HCT116 (cell line): ENCODE results near the gene HS6ST3. TPM values are rescaled to one million over a fixed set of nuclear protein-coding genes. Genes with fewer than 3 reads are reported as not detected.

Experiments used
- ATAC-seq: fragments of 200-7000 bp; cut with Tn5 transposase; 2 replicates; pipeline ENCODE4 v1.9.1; 2020; ENCODE audit warnings: mild to moderate bottlenecking, moderate library complexity
- BruUV-seq: library from RNA; stranded (reverse); fragments of 400-500 nt; replicated peaks from 2 replicates; lab custom pipeline; 2021; lab: Mats Ljungman, UMichigan
- CTCF ChIA-PET: fragments of 300-600 bp; sonication (Branson Sonifier 250); formaldehyde crosslinking; loops from one replicate; lab custom pipeline; 2021; ENCODE audit warnings: antibody characterized with exemption; lab: Charles Lee
- POLR2A ChIA-PET: fragments of 300-600, 350-600 bp; sonication (Branson Sonifier 250); formaldehyde crosslinking; loops from one replicate; lab custom pipeline; 2021; ENCODE audit warnings: antibody characterized with exemption; lab: Charles Lee
- RAD21 ChIA-PET, 2 experiments: fragments of 300-600 bp; sonication (Branson Sonifier 250); formaldehyde crosslinking; loops; one replicate each; lab custom pipeline; 2023; ENCODE audit warnings: low total read pairs in 2 of 2; ENCODE audit not compliant: uncharacterized antibody in 2 of 2, unreplicated experiment in 2 of 2, low non-redundant PET in 1 of 2; lab: Charles Lee
- DNase-seq: peaks from one replicate; pipeline ENCODE4 v3.0.0-alpha.2; 2010; ENCODE audit warnings: low read depth, low spot score
- H2AFZ ChIP-seq: fragments of 200-600 bp; shearing (Covaris generic), sonication (generic); 2 replicates; pipeline ENCODE4 v1.6.1; 2017; ENCODE audit warnings: low read depth, mixed run types, mixed read lengths, antibody characterized with exemption, low read length; ENCODE audit not compliant: poor library complexity, severe bottlenecking
- H3K27ac ChIP-seq: 2 replicates; pipeline ENCODE4 v1.5.1; 2012; ENCODE audit warnings: low read depth, low read length
- H3K27me3 ChIP-seq: fragments of 200-600 bp; sonication (generic); 2 replicates; pipeline ENCODE4 v1.6.1; 2016; ENCODE audit warnings: mixed run types, low read length, mixed read lengths; ENCODE audit not compliant: insufficient read depth
- H3K36me3 ChIP-seq, 2 experiments: fragments of 200-500 bp in 1 of 2; fragments of 200-600 bp in 1 of 2; sonication (Bioruptor generic) in 1 of 2; sonication (generic) in 1 of 2; 2 replicates each; pipeline versions ENCODE4 v1.5.1 to v1.6.1; 2014 to 2016; ENCODE audit warnings: low read length in 2 of 2, inconsistent platforms in 1 of 2, mixed read lengths in 1 of 2, mixed run types in 1 of 2; ENCODE audit not compliant: insufficient read depth in 2 of 2, control insufficient read depth in 1 of 2
- H3K4me1 ChIP-seq, 2 experiments: fragments of 200-600 bp in 1 of 2; sonication (generic) in 1 of 2; 2 replicates each; pipeline versions ENCODE4 v1.5.1 to v1.6.1; 2012 to 2017; ENCODE audit warnings: low read length in 2 of 2, inconsistent platforms in 1 of 2, mild to moderate bottlenecking in 1 of 2, mixed read lengths in 1 of 2, mixed run types in 1 of 2, moderate library complexity in 1 of 2; ENCODE audit not compliant: insufficient read depth in 2 of 2, control insufficient read depth in 1 of 2
- H3K4me2 ChIP-seq: fragments of 200-600 bp; sonication (generic); 2 replicates; pipeline ENCODE4 v1.6.1; 2017; ENCODE audit warnings: mixed run types, low read length, mixed read lengths
- H3K4me3 ChIP-seq, 2 experiments: fragments of 200-600 bp in 1 of 2; sonication (generic) in 1 of 2; replicated peaks in 1 of 2; 2 replicates each; pipeline ENCODE4 v1.5.1; 2011 to 2016; ENCODE audit warnings: low read length in 2 of 2, control low read depth in 1 of 2, low read depth in 1 of 2, mild to moderate bottlenecking in 1 of 2, mixed read lengths in 1 of 2, mixed run types in 1 of 2
- H3K79me2 ChIP-seq: fragments of 200-600 bp; sonication (generic); 2 replicates; pipeline ENCODE4 v1.6.1; 2017; ENCODE audit warnings: mild to moderate bottlenecking, mixed run types, low read length, moderate library complexity, mixed read lengths; ENCODE audit not compliant: insufficient read depth
- H3K9ac ChIP-seq: fragments of 200-600 bp; sonication (generic); 2 replicates; pipeline ENCODE4 v1.6.1; 2016; ENCODE audit warnings: low read length, mixed read lengths
- H3K9me2 ChIP-seq: fragments of 200-600 bp; sonication (generic), shearing (Covaris generic); 2 replicates; pipeline ENCODE4 v1.6.1; 2017; ENCODE audit warnings: mixed run types, mild to moderate bottlenecking, moderate library complexity; ENCODE audit not compliant: insufficient read depth
- H3K9me3 ChIP-seq, 2 experiments: fragments of 200-500 bp in 1 of 2; fragments of 200-600 bp in 1 of 2; sonication (Bioruptor generic) in 1 of 2; sonication (generic) in 1 of 2; 2 replicates each; pipeline ENCODE4 v1.6.1; 2014 to 2017; ENCODE audit warnings: low read length in 2 of 2, mixed read lengths in 2 of 2, inconsistent platforms in 1 of 2, low read depth in 1 of 2, mild to moderate bottlenecking in 1 of 2, mixed run types in 1 of 2, moderate library complexity in 1 of 2; ENCODE audit not compliant: control insufficient read depth in 1 of 2, insufficient read depth in 1 of 2
- H4K20me1 ChIP-seq: fragments of 200-600 bp; sonication (generic), shearing (Covaris generic); 2 replicates; pipeline ENCODE4 v1.6.1; 2017; ENCODE audit warnings: mixed run types, mild to moderate bottlenecking, moderate library complexity; ENCODE audit not compliant: insufficient read depth
- CBX3 ChIP-seq: IDR thresholded peaks from 2 replicates; pipeline ENCODE4 v1.6.1; 2012; ENCODE audit warnings: low read depth
- CEBPB ChIP-seq: IDR thresholded peaks from 2 replicates; pipeline ENCODE4 v1.6.1; 2012; ENCODE audit warnings: low read depth
- EGR1 ChIP-seq: IDR thresholded peaks from 2 replicates; pipeline ENCODE4 v1.6.1; 2012; ENCODE audit warnings: low read depth
- EZH2 ChIP-seq: fragments of 200-600 bp; sonication (generic); IDR thresholded peaks from 2 replicates; pipeline ENCODE4 v1.6.1; 2017; ENCODE audit warnings: antibody characterized with exemption, mixed run types
- EZH2phosphoT487 ChIP-seq: fragments of 200-600 bp; IDR thresholded peaks from 2 replicates; pipeline ENCODE4 v1.6.1; 2018; ENCODE audit warnings: antibody characterized with exemption, borderline replicate concordance
- FOSL1 ChIP-seq: IDR thresholded peaks from 2 replicates; pipeline ENCODE4 v1.6.1; 2012; ENCODE audit warnings: low read depth
- JUND ChIP-seq: IDR thresholded peaks from 2 replicates; pipeline ENCODE4 v1.6.1; 2012
- POLR2A ChIP-seq: IDR thresholded peaks from 2 replicates; pipeline ENCODE4 v1.7.0; 2011; ENCODE audit warnings: borderline replicate concordance; ENCODE audit not compliant: insufficient read depth, insufficient read length; ENCODE audit errors: extremely low read depth
- POLR2AphosphoS5 ChIP-seq: IDR thresholded peaks from 2 replicates; pipeline ENCODE4 v1.6.1; 2011; ENCODE audit warnings: mild to moderate bottlenecking, low read depth, low read length, moderate library complexity
- RAD21 ChIP-seq: IDR thresholded peaks from 2 replicates; pipeline ENCODE4 v1.6.1; 2012; ENCODE audit warnings: low read depth, mild to moderate bottlenecking
- SIN3A ChIP-seq: IDR thresholded peaks from 2 replicates; pipeline ENCODE4 v1.6.1; 2012; ENCODE audit warnings: low read depth
- SP1 ChIP-seq: IDR thresholded peaks from 2 replicates; pipeline ENCODE4 v1.6.1; 2012; ENCODE audit warnings: low read depth
- SRF ChIP-seq: IDR thresholded peaks from 2 replicates; pipeline ENCODE4 v1.6.1; 2012; ENCODE audit warnings: low read depth
- TCF7L2 ChIP-seq: IDR thresholded peaks from 2 replicates; pipeline ENCODE4 v1.7.0; 2011; ENCODE audit warnings: borderline replicate concordance, inconsistent platforms; ENCODE audit not compliant: insufficient read depth, insufficient read length; ENCODE audit errors: extremely low read depth
- YY1 ChIP-seq: IDR thresholded peaks from 2 replicates; pipeline ENCODE4 v1.6.1; 2011; ENCODE audit warnings: low read length, low read depth, moderate library complexity, mild to moderate bottlenecking; ENCODE audit not compliant: insufficient replicate concordance; ENCODE audit errors: extremely low read depth
- ZFX ChIP-seq: fragments of 450-650 bp; IDR thresholded peaks from 2 replicates; pipeline ENCODE4 v1.6.1; 2017
- intact Hi-C: fragments of 100-400 bp; cut with micrococcal nuclease; formaldehyde crosslinking; loops from 2 replicates; pipeline ENCODE4 v1.10.0; 2022
- total RNA-seq: library from RNA; stranded (reverse); gene quantifications from one replicate; pipeline ENCODE4 v1.2.1, GENCODE V29; 2021; ENCODE audit not compliant: unreplicated experiment
- TF ChIP-seq, protein P1 (sequence below): IDR thresholded peaks from 2 replicates; pipeline ENCODE4 v1.6.1; 2012; ENCODE audit warnings: low read depth
- TF ChIP-seq, protein P2 (sequence below): IDR thresholded peaks from 2 replicates; pipeline ENCODE4 v1.6.1; 2012
- TF ChIP-seq, protein P3 (sequence below), 3 experiments: fragments of 200-600 bp in 1 of 3; sonication (generic) in 1 of 3; IDR thresholded peaks in 2 of 3; conservative IDR thresholded peaks in 1 of 3; 2 replicates each; pipeline ENCODE4 v1.5.1; 2012 to 2017; ENCODE audit warnings: low read depth in 2 of 3, low read length in 2 of 3, antibody characterized with exemption in 1 of 3, borderline replicate concordance in 1 of 3, control low read depth in 1 of 3, mild to moderate bottlenecking in 1 of 3, mixed read lengths in 1 of 3, mixed run types in 1 of 3, moderate library complexity in 1 of 3; ENCODE audit not compliant: insufficient read depth in 1 of 3
- TF ChIP-seq, protein P4 (sequence below): IDR thresholded peaks from 2 replicates; pipeline ENCODE4 v1.6.1; 2012

The HS6ST3 gene
- total RNA-seq, 1 experiment from 2014 or later = 0.10 TPM

DNA sequence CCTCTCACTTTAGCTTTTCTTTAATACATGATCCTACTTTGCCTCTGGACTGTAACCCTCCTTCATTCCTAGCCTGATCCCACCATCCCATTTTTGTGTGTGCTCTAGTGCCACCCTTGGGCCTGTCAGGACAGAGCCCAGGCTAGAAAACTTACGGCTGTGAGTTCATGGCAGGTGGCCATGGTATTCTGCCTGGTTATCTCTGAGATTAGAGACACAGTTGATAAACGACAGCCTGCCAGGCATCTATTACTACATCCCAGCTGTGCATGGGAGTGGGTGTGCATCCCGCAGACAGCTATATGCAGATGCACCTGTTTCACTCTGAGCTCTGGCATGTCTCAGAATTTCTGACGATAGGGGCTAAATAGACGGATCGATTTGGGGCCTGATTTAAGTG lies 110.9 kb downstream of the HS6ST3 start:
- no TSS peak for BruUV-seq
- no peak overlapping the region for H3K9ac ChIP-seq
- no peaks in the 10 kb centered on the region for H4K20me1 ChIP-seq
- ATAC-seq (no peak), DNase-seq (no peak)
- ChIA-PET POLR2A (no interaction called here), CTCF (no interaction called here), RAD21 (no interaction called here)
- no peaks in the 10 kb centered on the region for H3K9me2 ChIP-seq
- H3K9me3 ChIP-seq = no peaks in the 10 kb centered on the region
- peaks cover 11% of the 10 kb centered on the region for H3K27me3 ChIP-seq
- TF ChIP-seq EZH2phosphoT487 (no peak), SP1 (no peak), RAD21 (no peak), SRF (no peak), CEBPB (no peak), YY1 (no peak), EGR1 (no peak), POLR2A (no peak), CBX3 (no peak), POLR2AphosphoS5 (no peak), TCF7L2 (no peak), EZH2 (no peak), JUND (no peak), SIN3A (no peak), ZFX (no peak), FOSL1 (no peak)
- TF ChIP-seq, protein P1, sequence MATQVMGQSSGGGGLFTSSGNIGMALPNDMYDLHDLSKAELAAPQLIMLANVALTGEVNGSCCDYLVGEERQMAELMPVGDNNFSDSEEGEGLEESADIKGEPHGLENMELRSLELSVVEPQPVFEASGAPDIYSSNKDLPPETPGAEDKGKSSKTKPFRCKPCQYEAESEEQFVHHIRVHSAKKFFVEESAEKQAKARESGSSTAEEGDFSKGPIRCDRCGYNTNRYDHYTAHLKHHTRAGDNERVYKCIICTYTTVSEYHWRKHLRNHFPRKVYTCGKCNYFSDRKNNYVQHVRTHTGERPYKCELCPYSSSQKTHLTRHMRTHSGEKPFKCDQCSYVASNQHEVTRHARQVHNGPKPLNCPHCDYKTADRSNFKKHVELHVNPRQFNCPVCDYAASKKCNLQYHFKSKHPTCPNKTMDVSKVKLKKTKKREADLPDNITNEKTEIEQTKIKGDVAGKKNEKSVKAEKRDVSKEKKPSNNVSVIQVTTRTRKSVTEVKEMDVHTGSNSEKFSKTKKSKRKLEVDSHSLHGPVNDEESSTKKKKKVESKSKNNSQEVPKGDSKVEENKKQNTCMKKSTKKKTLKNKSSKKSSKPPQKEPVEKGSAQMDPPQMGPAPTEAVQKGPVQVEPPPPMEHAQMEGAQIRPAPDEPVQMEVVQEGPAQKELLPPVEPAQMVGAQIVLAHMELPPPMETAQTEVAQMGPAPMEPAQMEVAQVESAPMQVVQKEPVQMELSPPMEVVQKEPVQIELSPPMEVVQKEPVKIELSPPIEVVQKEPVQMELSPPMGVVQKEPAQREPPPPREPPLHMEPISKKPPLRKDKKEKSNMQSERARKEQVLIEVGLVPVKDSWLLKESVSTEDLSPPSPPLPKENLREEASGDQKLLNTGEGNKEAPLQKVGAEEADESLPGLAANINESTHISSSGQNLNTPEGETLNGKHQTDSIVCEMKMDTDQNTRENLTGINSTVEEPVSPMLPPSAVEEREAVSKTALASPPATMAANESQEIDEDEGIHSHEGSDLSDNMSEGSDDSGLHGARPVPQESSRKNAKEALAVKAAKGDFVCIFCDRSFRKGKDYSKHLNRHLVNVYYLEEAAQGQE = no peak
- TF ChIP-seq, protein P2, sequence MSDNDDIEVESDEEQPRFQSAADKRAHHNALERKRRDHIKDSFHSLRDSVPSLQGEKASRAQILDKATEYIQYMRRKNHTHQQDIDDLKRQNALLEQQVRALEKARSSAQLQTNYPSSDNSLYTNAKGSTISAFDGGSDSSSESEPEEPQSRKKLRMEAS = no peak
- TF ChIP-seq, protein P3, sequence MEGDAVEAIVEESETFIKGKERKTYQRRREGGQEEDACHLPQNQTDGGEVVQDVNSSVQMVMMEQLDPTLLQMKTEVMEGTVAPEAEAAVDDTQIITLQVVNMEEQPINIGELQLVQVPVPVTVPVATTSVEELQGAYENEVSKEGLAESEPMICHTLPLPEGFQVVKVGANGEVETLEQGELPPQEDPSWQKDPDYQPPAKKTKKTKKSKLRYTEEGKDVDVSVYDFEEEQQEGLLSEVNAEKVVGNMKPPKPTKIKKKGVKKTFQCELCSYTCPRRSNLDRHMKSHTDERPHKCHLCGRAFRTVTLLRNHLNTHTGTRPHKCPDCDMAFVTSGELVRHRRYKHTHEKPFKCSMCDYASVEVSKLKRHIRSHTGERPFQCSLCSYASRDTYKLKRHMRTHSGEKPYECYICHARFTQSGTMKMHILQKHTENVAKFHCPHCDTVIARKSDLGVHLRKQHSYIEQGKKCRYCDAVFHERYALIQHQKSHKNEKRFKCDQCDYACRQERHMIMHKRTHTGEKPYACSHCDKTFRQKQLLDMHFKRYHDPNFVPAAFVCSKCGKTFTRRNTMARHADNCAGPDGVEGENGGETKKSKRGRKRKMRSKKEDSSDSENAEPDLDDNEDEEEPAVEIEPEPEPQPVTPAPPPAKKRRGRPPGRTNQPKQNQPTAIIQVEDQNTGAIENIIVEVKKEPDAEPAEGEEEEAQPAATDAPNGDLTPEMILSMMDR (IDR thresholded peaks at IDR 0.05 in 2 of 3, conservative IDR thresholded peaks at IDR 0.05 in 1 of 3; ENCODE audit: borderline replicate concordance in 1 of 3, insufficient read depth in 1 of 3, low read depth in 2 of 3, low read length in 2 of 3) = no peak; a peak in 1 of 6 replicates
- TF ChIP-seq, protein P4, sequence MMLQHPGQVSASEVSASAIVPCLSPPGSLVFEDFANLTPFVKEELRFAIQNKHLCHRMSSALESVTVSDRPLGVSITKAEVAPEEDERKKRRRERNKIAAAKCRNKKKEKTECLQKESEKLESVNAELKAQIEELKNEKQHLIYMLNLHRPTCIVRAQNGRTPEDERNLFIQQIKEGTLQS = no peak
- intact Hi-C loops = no loop called here
- no peaks in the 10 kb centered on the region for H3K79me2 ChIP-seq
- H3K27ac ChIP-seq = no peak overlapping the region
- H3K4me2 ChIP-seq = no peak overlapping the region
- no peak overlapping the region for H2AFZ ChIP-seq
- H3K36me3 ChIP-seq = no peaks in the 10 kb centered on the region
- no peak overlapping the region for H3K4me3 ChIP-seq
- H3K4me1 ChIP-seq = no peaks in the 10 kb centered on the region
